H54 (cell line): ENCODE results near the gene SLC1A2.

Source experiments
- DNase-seq: peaks from one replicate; pipeline ENCODE4 v3.0.0; 2011; ENCODE audit warnings: low spot score, mixed read lengths; ENCODE audit not compliant: insufficient read length
- FAIRE-seq: peaks from 3 replicates; lab custom pipeline; 2011; peaks lifted over from hg19 to GRCh38; lab: Jason Lieb, UNC
- POLR2A ChIP-seq: IDR thresholded peaks from 2 replicates; pipeline ENCODE4 v1.6.1; 2011; ENCODE audit warnings: low read depth, mild to moderate bottlenecking, low read length

The SLC1A2 gene

DNA sequence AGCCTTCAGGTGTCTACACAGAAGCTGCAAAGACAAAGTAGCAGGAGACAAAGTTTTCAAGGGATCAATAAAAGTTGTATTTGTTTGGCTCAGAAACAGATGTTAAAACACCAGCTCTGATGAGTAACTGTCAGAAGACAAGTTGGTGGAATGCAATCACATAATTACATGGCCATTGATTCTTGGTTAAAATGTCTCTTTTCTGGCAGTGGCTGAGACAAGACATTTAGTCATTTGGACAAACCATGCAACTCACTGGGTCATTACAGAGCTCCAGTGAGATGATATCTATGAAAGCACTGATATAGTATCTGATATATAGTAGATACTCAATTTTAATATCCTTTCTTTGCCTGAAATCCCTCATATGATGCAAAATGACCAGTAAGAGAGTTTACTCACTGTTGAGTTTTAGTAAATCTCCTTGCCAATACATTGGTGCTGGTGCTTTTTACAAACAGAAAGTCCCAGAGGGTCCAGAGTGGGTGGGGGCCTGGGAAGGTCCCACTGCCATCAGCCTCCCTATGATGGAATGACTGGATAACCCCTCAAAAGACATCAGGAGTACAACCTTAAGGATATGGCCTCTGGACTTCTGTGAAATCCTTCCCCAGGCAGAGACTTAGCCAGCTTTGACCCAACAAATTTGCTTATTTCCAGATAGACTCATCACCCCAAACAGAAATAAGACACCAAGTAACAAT is 95.0 kb downstream of the SLC1A2 start:
- no peak for TF ChIP-seq POLR2A
- no peak for DNase-seq
- FAIRE-seq, result no peak

- no peak for DNase-seq
- no peak for FAIRE-seq
- TF ChIP-seq POLR2A, result no peak
Measured at GRCh38 chr11:35323076-35323868, 96.1 kb downstream of the SLC1A2 start.

- no peak for TF ChIP-seq POLR2A
- no peak for DNase-seq
- FAIRE-seq, result no peak
Measured at GRCh38 chr11:35322318-35322979, 96.9 kb downstream of the SLC1A2 start.

DNA sequence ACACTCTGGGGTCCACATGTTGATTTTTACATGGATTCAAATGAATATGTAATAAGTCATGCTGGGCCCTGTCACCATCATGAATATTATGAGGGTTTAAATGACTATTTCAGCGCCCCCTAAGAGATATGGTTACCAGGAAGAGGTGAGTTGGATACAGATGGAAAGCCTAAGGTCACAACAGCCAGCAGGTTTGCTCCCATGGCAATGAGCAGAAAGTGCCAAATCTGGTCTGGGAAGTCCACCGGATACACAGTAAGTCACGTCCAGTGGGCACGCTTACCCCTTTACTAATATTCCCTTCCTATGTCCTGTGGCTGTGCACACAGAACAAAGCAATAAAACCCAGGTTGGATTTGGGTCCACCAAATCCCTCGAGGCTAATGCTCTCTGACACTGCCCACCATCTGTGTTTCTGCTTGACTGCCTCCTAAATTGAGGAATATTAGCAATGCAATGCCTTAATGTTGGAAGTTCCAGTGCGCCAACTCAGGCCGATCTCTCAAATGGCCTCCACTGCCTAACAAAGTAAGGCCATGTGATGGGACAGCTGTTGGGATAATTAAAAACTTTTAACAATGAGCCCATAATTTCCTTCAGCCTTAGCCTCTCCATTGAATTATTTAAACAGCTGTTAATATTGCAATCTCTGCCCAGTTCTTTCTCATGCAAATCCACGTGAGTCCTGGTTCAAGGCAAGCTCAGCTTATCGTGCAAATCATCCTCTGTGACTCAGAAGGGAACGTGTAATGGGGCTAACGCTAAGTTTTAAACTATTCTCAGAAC is 97.6 kb downstream of the SLC1A2 start:
- no peak for TF ChIP-seq POLR2A
- FAIRE-seq (no peak), DNase-seq (no peak)

- no peak for TF ChIP-seq POLR2A
- FAIRE-seq, result no peak
- no peak for DNase-seq
Measured at GRCh38 chr11:35321111-35321510, 98.2 kb downstream of the SLC1A2 start.

DNA sequence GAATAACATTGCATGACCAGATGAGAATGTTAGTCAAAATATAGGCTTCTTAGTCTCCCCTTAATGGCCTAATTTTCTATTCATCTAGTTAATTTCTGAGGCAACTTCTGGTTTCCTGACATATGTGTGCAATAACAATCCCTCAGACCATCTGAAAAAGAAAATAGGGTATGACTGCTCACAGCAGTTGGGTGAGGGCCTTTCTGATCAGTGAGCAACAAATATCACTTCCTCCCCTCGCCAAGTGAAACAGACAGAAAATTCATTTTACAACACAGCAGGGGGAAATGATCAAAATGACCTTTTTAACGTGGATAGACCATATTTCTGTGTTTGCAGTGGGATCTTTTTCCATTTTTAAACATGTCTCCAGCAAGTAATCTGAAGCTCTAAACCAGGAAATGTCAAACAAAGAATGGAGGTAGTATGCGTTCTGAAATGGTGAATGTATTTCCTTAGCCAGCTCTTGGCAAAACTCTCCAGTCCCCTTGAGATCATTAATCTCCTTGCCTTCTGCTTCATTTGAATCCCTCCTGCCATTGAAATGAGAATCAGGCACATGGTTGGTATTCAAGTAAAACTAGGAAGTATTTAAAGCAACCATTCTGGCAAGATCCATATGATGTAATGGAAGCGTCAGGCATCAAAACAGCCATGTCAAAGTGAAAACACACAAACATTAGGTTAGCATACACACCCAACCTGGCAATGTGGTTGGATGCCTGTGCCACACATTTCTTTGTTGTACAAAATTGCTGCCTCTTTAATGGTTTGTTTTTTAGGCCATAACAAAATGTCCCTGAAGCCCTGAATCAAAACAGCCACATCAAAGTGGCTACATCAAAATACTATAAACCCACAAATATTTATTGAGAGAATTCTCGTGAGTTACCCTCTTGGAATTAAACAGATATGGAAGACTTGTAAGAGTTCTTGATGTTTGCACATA is 100.1 kb downstream of the SLC1A2 start:
- FAIRE-seq (no peak), DNase-seq (no peak)
- no peak for TF ChIP-seq POLR2A

- DNase-seq (no peak), FAIRE-seq (no peak)
- TF ChIP-seq POLR2A, result no peak
Measured at GRCh38 chr11:35318309-35318708, 101.0 kb downstream of the SLC1A2 start.

DNA sequence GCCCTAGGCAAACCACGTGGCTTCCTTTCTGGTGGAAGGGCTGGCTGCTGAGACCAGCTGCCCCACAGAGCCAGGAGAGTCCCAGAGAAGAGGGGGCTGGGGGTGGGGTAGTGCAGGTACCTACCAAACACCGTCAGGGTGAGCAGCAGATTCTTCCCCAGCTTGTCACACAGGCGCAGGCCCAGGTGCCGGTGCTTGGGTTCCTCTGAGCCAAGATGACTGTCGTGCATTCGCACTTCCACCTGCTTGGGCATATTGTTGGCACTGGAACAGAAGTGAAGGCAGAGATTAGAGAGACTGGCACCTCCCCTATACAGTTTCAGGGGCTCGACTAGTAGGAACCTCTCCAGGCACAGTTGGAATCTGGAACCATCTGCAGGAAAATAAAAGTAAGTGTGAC is 102.1 kb downstream of the SLC1A2 start:
- no peak for TF ChIP-seq POLR2A
- no peak for FAIRE-seq

DNA sequence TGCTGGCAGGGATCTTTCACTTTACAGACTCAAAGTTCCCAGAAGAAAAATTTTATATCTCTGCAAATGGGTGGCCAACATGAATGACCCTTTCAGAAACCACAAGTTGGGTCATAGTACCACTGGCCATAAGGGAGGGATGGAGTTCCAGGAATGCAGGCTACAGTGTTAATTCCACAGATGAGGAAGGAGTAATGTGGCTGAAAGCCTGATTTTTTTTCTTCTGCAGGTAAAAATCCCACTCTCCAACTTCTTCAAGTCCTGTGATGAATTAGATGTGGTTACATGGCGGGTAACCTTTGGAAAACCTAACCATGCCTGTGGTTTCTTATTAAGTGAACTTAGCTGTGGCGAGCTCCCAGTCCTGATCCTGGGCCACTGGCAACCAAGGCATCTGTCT is 103.2 kb downstream of the SLC1A2 start:
- no peak for DNase-seq
- no peak for TF ChIP-seq POLR2A
- no peak for FAIRE-seq

More for the DNA sequence above, 102.1 kb downstream of the SLC1A2 start:
- DNase-seq, result no peak

- FAIRE-seq, result no peak
- DNase-seq, result no peak
- TF ChIP-seq POLR2A, result no peak
Measured at GRCh38 chr11:35313760-35314153, 105.6 kb downstream of the SLC1A2 start.

- DNase-seq (no peak), FAIRE-seq (no peak)
- no peak for TF ChIP-seq POLR2A
Measured at GRCh38 chr11:35313066-35313759, 106.1 kb downstream of the SLC1A2 start.

- no peak for FAIRE-seq
- DNase-seq, result no peak
- no peak for TF ChIP-seq POLR2A
Measured at GRCh38 chr11:35311331-35311730, 108.0 kb downstream of the SLC1A2 start.
